Measurements from ENCODE around the gene FRYL.
"Not testable (repeated sequence)": the region's sequence is repeated elsewhere in the genome, so short reads cannot be mapped to it uniquely, and the experiment has no call there.

Gene FRYL

GRCh38 chr4:48779998-48780864 lies at the start of gene FRYL:
TSS of gene FRYL (minus strand) at chr4:48780279. CDS start at chr4:48634410, 145,869 bp downstream.
- DNase-seq: peak; percentile 98

DNA sequence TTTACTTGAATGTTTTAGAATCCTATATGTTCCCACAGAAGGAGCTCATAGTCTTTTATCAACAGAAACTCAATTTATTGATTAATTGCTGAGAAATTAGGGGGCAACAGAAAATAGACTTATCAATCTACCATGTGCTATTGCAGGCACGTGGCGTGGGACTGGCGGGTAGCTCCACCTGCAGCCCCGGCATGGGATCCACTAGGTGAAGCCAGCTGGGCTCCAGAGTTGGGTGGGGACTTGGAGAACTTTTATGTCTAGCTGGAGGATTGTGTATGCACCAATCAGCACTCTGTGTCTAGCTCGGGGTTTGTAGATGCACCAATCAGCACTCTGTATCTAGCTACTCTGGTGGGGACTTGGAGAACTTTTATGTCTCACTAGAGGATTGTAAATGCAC lies 47.5 kb upstream of the FRYL start:
- DNase-seq: no peak

GRCh38 chr4:48821431-48821830 lies 41.4 kb upstream of the FRYL start:
- DNase-seq: not testable (repeated sequence)

- no peak for DNase-seq
These were observed 36.9 kb upstream of the FRYL start for GRCh38 chr4:48816971-48817370.

DNA sequence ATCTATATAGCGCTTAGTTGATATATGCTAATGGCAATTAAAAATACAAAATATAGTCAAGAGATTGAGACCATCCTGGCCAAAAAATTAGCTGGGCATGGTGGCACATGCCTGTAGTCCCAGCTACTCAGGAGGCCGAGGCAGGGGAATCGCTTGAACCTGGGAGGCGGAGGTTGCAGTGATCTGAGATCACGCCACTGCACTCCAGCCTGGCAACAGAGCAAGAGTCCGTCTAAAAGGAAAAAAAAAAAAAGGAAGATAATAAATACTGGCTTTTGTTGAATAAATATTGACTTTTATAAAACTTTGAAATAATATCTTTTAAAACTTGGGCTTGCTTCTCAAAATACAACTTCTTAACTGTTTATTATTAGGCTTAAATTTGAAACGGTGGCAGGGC lies 36.2 kb upstream of the FRYL start:
- not testable (repeated sequence) for DNase-seq

DNA sequence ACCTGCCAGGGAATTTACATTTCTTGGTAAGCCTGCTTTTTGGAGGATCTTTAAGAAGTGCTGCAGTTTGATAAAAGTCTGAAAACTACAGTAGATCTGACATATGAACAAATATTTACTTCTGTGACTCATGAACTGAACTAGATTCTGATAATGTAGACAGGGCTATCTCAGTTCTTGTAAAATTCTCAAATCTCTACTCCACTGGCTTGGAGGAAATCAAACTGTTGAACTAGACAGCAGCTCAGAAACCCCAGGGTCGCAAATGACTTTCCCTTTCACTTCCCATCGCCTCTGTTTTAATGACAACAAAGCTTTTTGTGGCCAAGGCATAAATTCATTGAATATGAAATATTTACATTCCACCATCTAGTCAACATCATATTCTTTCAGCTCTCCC lies 35.4 kb upstream of the FRYL start:
- no peak for DNase-seq

DNA sequence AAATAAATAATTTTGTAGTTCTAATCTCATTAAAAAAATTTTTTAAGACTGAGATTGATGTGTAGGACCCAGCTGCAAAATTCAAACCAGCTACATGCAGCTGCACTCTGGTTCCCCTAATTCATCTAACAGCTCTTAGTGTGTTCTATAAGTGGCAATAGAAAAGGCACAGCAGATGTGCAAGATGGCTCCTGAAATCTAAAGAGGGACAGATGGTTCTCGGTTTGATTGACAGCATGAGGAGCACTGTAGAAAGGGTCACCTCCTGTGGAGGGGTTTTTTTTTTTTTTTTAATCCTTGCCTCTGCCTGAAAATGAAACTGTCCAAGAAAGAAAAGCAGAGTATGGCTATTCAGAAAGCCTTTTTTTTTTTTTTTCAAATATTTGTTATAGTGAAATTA lies 33.9 kb upstream of the FRYL start:
- peak; percentile 94 for DNase-seq

DNA sequence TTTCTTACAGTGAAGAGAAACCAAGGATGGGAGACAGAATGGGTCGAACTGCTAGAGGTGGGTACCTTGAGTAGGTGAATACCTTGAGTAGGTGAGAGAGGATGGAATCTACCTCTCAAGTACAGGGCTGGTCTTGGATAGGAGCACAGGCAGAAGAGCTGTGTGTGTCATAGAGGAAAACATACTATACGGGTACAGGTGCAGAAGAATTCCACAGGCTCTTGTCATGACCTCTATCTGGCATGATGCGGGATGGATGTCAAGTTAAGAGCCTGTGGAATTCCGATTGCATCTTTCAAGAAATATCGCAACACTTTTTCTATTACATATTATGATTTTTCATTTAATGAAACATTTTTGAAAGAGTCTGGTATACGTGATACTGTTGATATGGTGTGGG lies 32.8 kb upstream of the FRYL start:
- DNase-seq: no peak

DNA sequence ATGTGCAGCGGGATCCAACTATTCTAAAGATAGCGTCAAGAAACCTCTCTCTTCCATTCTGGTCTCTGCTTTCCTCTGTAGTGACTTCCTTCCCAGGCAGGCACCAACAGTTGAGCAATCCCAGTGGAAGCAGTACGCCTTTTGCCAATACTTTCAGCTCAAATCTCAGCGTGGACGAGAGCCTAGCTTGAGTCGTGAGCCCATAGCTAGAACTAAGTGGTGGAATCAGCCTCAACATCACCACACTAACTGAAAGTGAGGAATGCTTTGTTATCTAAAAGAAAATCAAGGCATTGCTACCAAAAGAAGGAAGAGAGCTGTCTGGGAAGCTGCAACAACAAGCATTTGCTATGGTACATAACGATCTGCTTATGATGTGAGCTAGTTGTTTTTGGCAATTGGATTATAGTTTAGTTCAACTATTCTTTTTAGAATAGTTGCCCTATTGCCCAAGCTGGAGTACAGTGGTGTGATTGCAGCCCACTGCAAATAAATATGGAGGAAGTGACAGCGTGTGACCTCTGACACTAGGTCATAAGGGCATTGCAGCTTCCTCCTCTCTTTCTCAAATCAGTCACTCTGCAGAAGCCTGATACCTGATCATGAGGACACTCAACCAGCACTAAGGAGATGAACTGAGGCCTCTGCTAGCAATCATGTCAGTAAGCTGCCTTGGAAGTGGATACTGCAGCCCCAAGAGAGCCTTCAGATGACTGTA lies 24.7 kb upstream of the FRYL start:
- no peak for DNase-seq

GRCh38 chr4:48801016-48801715 lies 21.1 kb upstream of the FRYL start:
- no peak for DNase-seq

DNA sequence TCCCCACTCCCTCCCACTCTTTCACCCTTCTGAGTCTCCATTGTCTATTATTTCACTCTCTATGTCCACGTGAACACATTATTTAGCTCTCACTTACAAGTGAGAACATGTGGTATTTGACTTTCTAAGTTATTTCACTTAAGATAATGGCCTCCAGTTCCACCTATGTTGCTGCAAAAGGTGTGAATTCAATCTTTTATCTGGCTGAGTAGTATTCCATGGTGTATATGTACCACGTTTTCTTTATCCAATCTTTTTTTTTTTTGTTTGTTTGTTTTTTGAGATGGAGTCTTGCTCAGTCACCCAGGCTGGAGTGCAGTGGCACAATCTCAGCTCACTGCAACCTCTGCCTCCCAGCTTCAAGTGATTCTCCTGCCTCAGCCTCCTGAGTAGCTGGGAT lies 20.1 kb upstream of the FRYL start:
- DNase-seq: not testable (repeated sequence)

DNA sequence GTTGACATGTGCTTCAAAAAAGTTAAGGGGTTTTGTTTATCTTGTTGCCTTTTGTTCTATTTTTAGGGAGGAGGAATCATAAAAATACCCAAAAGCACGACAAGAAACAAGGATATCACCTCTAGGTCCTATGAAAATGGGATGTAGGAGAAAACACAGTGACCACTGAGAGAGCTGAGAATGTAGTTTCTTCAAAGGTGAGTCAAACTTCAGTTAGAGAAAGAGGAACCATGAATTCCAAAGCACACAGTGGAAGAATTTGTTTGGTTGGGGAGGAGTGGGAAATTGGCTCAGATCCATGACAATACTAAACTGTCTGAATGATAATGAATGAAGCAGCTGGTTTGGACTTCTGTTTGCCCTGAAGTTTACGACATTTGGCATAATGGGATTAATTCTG lies 19.1 kb upstream of the FRYL start:
- no peak for DNase-seq

GRCh38 chr4:48798117-48798516 lies 18.0 kb upstream of the FRYL start:
- no peak for DNase-seq

- DNase-seq: no peak
These were observed 17.0 kb upstream of the FRYL start for GRCh38 chr4:48796927-48797679.

- DNase-seq: no peak
These were observed 16.3 kb upstream of the FRYL start for GRCh38 chr4:48796191-48796926.

GRCh38 chr4:48795108-48795507 lies 15.0 kb upstream of the FRYL start:
- DNase-seq: no peak

GRCh38 chr4:48792348-48793006 lies 12.4 kb upstream of the FRYL start:
- DNase-seq: no peak

DNA sequence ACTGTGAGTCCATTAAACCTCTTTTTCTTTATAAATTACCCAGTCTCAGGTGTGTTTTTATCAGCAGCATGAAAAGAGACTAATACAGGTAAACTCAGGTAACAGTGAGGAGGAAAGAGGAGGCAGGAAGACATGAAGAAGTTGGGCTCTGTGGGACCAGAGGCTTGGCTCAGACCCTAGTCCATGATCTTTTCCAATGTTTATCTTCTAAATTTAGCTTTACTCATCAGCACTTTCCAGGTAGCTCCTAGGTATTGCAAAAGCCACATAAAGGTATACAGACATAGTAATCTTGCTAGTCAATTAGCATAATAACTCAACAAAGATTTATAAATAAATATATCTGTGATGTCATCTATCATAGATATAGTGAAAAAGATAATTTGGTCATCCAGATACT lies 11.2 kb upstream of the FRYL start:
- no peak for DNase-seq

- DNase-seq: no peak
These were observed 10.5 kb upstream of the FRYL start for GRCh38 chr4:48790561-48790960.

DNA sequence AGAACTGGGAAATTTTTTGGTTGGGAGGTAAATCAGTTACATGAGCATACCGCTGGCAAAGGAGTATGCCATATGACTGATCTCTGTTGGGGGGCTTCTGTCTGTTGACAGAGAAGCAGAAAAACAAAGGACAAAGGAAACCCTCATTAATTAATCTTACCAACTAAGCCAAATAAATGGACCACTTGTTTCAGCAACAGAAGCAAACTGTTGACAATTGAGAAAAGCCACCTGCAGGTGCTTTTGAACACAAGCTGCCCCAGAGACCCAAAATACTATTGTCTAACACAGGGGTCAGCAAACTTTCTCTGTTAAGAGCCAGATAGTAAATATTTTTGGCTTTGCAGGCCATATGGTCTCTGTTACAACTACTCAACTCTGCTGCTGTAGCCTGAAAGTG lies 7.0 kb upstream of the FRYL start:
- no peak for DNase-seq

- DNase-seq: no peak
These were observed 6.5 kb upstream of the FRYL start for GRCh38 chr4:48786549-48786948.

DNA sequence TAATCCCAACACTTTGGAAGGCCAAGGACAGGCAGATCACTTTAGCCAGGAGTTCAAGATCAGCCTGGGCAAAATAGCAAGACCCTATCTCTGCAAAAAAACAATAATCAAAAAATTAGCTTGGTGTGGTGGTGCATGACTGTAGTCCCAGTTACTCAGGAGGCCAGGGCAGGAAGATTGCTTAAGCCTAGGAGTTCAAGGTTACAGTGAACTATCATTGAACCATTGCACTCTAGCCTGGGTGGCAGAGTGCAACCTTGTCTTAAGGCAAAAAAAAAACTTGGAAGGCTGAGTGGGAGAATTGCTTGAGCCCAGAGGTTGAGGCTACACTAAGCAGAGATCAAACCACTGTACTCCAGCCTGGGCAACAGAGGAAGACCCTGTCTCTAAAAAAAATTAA lies 5.2 kb upstream of the FRYL start:
- no peak for DNase-seq

Data from NCI-H1694 (cell line).